ENCODE results near the gene ENPP6.

ENPP6 gene

DNA sequence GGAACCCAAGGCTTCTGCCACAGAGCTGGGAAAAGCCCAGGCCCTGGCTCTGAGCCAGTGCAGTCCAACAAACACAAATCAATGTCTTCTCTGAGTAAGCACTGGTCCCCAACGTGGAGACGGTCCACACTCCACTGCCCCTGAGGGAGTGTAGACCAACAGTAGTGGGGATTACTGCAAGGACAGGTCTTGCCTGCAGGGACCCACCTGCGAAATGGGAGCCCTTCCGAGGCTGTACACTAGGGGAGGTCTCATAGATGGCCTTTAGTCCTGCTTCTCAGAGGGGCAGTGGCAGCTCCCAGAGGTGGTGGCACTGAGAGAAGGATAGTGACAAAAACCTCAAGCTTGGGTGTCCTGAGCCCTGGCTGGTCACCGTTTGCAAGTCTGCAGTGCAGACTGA is 19.5 kb downstream of the ENPP6 start:
- TF ChIP-seq TEAD4 (IDR thresholded peaks at IDR 0.05) (no peak), CREB1 (IDR thresholded peaks at IDR 0.05; ENCODE audit: low read depth) (no peak), TAF1 (IDR thresholded peaks at IDR 0.05; ENCODE audit: low read depth) (no peak), ZBTB7A (IDR thresholded peaks at IDR 0.05; ENCODE audit: low read depth) (no peak), NFIC (IDR thresholded peaks at IDR 0.05) (no peak), USF1 (IDR thresholded peaks at IDR 0.05) (no peak), RAD21 (IDR thresholded peaks at IDR 0.05; ENCODE audit: low read depth) (no peak), FOXM1 (IDR thresholded peaks at IDR 0.05; ENCODE audit: borderline replicate concordance, low read depth) (no peak), YY1 (IDR thresholded peaks at IDR 0.05; ENCODE audit: low read depth) (no peak), CEBPB (IDR thresholded peaks at IDR 0.05) (no peak), MAX (IDR thresholded peaks at IDR 0.05) (no peak), EGR1 (IDR thresholded peaks at IDR 0.05) (no peak), TCF12 (IDR thresholded peaks at IDR 0.05; ENCODE audit: low read depth) (no peak), EP300 (IDR thresholded peaks at IDR 0.05; ENCODE audit: borderline replicate concordance) (no peak)
- TF ChIP-seq, protein P1, sequence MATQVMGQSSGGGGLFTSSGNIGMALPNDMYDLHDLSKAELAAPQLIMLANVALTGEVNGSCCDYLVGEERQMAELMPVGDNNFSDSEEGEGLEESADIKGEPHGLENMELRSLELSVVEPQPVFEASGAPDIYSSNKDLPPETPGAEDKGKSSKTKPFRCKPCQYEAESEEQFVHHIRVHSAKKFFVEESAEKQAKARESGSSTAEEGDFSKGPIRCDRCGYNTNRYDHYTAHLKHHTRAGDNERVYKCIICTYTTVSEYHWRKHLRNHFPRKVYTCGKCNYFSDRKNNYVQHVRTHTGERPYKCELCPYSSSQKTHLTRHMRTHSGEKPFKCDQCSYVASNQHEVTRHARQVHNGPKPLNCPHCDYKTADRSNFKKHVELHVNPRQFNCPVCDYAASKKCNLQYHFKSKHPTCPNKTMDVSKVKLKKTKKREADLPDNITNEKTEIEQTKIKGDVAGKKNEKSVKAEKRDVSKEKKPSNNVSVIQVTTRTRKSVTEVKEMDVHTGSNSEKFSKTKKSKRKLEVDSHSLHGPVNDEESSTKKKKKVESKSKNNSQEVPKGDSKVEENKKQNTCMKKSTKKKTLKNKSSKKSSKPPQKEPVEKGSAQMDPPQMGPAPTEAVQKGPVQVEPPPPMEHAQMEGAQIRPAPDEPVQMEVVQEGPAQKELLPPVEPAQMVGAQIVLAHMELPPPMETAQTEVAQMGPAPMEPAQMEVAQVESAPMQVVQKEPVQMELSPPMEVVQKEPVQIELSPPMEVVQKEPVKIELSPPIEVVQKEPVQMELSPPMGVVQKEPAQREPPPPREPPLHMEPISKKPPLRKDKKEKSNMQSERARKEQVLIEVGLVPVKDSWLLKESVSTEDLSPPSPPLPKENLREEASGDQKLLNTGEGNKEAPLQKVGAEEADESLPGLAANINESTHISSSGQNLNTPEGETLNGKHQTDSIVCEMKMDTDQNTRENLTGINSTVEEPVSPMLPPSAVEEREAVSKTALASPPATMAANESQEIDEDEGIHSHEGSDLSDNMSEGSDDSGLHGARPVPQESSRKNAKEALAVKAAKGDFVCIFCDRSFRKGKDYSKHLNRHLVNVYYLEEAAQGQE (IDR thresholded peaks at IDR 0.05; ENCODE audit: low read depth) = no peak

GRCh38 chr4:184197536-184198082 is 20.1 kb downstream of the ENPP6 start:
- TF ChIP-seq, protein P1 (IDR thresholded peaks at IDR 0.05; ENCODE audit: low read depth) = no peak
- TF ChIP-seq TAF1 (IDR thresholded peaks at IDR 0.05; ENCODE audit: low read depth) (no peak), TEAD4 (IDR thresholded peaks at IDR 0.05) (no peak), CREB1 (IDR thresholded peaks at IDR 0.05; ENCODE audit: low read depth) (no peak), EP300 (IDR thresholded peaks at IDR 0.05; ENCODE audit: borderline replicate concordance) (no peak), TCF12 (IDR thresholded peaks at IDR 0.05; ENCODE audit: low read depth) (no peak), FOXM1 (IDR thresholded peaks at IDR 0.05; ENCODE audit: borderline replicate concordance, low read depth) (no peak), YY1 (IDR thresholded peaks at IDR 0.05; ENCODE audit: low read depth) (no peak), NFIC (IDR thresholded peaks at IDR 0.05) (no peak), ZBTB7A (IDR thresholded peaks at IDR 0.05; ENCODE audit: low read depth) (no peak), EGR1 (IDR thresholded peaks at IDR 0.05) (no peak), RAD21 (IDR thresholded peaks at IDR 0.05; ENCODE audit: low read depth) (no peak), MAX (IDR thresholded peaks at IDR 0.05) (no peak), USF1 (IDR thresholded peaks at IDR 0.05) (no peak), CEBPB (IDR thresholded peaks at IDR 0.05) (no peak)

DNA sequence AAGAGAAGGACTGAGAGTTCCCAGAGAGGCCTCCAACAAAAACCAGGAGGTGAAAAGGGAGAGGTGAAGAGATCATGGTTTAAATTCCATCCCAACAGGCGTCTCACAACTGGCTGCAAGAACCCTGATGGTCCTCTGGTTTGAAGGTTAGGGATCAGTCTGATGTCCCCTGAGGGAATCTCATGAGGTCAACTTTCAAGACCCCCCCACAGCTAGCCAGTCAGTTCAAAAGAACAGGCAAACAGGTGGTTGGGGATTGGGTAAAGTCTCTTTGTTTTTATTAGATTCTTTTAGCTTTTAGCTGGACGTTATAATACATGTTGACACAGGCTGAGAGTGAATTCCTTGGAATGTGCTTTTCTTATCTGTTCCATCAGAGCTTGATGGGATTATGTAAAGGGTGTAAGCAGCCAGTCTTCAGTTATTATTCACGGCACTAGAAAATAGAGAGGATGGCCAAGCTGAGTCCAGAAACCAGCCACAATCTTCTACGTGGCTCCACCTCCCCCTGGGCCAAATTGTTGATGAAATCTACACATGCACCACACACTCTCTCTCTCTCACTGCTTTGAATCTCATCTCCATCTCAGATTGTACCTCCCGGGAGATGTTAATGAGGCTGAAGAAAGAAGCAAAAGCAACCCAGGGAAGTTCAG is 20.8 kb downstream of the ENPP6 start:
- TF ChIP-seq USF1 (IDR thresholded peaks at IDR 0.05) (no peak), EP300 (IDR thresholded peaks at IDR 0.05; ENCODE audit: borderline replicate concordance) (no peak)

GRCh38 chr4:184193556-184194525 is 23.8 kb downstream of the ENPP6 start:
- TF ChIP-seq EGR1 (IDR thresholded peaks at IDR 0.05) = no peak
- TF ChIP-seq NFIC (IDR thresholded peaks at IDR 0.05) = no peak
- TF ChIP-seq MAX (IDR thresholded peaks at IDR 0.05) = no peak
- TF ChIP-seq EP300 (IDR thresholded peaks at IDR 0.05; ENCODE audit: borderline replicate concordance) = no peak
- TF ChIP-seq USF1 (IDR thresholded peaks at IDR 0.05) = no peak
- no peak for TF ChIP-seq CEBPB (IDR thresholded peaks at IDR 0.05)
- no peak for TF ChIP-seq CREB1 (IDR thresholded peaks at IDR 0.05; ENCODE audit: low read depth)
